ENCODE data around the gene CCL4. TPM values are rescaled to one million over a fixed set of nuclear protein-coding genes. Genes with fewer than 3 reads are reported as not detected.

The CCL4 gene

DNA sequence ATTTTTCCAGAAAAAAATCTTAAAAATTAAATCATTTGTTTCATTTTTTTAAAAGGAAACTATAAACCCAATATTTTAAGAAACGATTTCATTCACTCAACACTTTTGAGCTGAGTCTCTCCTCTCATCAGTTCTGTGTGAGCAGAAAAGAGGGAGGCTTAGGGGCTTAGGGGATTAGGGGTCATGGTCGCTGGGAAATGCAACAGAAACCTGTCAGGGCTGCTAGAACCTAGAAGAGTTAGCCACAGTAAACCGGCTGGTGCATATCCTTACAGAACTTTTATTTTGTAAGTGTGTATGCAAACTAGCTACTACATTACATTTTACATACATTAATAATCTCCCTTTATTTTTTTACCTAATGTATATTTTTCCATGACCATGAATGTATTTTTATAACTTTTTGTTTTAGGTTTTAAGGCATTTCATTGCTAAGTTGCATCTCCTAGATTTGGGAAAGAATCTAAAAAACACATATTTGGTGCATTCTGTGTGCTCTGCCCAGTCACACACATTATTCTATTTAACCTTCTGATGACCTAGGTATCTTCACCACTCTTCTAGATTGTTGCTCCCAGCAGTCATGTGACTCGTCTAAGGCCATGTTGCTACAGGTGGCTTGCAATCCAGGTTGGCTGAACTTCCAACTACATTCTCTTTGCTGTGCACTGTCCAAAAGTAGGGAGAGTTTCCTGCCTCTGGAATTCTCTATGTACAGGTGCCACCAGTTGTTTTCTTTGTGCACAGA, 48.4 kb downstream of the CCL4 start:
- Histone ChIP-seq H3K36me3 (ENCODE audit: insufficient read depth, low read length) (no peaks in the 10 kb centered on the region), H3K4me1 (ENCODE audit: control insufficient read depth, insufficient read depth, low read length) (peaks cover 3% of the 10 kb centered on the region), H3K4me2 (ENCODE audit: low read length) (no peak overlapping the region), H3K9ac (ENCODE audit: low read depth, low read length) (no peak overlapping the region), H3K9me3 (replicated peaks; ENCODE audit: low read length) (no peaks in the 10 kb centered on the region), H3K27me3 (ENCODE audit: control insufficient read depth, insufficient read depth, low read length) (peaks cover 28% of the 10 kb centered on the region), H3K4me3 (ENCODE audit: low read length) (no peak overlapping the region)

DNA sequence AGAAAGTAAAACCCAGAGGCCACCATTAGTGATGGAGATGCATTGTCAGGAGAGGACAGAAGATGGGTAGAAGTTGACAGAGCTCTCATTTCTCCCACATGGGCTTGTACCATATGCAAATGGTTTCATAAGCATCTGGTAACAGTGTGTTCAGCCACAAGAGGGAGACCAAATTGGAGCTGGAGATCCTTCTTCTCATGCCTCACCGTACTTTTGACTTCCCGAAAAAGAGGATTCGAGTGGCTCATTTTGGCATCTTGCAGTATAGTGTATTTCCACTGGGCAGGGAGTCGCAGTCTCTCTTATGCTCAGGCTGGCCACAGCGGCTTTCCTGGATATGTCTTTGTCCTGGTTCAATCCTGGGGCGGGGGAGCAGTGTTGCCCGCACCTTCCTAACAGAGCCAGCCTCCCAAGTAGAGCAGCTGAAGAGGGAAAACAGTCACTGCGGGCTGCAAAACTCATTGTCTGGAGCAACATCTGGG, 49.1 kb downstream of the CCL4 start:
- no peaks in the 10 kb centered on the region for H3K36me3 ChIP-seq (ENCODE audit: insufficient read depth, low read length)
- peaks cover 3% of the 10 kb centered on the region for H3K4me1 ChIP-seq (ENCODE audit: control insufficient read depth, insufficient read depth, low read length)
- H3K4me2 ChIP-seq (ENCODE audit: low read length) = no peak overlapping the region
- H3K9me3 ChIP-seq (replicated peaks; ENCODE audit: low read length) = no peaks in the 10 kb centered on the region
- no peak overlapping the region for H3K4me3 ChIP-seq (ENCODE audit: low read length)
- no peak overlapping the region for H3K9ac ChIP-seq (ENCODE audit: low read depth, low read length)
- peaks cover 21% of the 10 kb centered on the region for H3K27me3 ChIP-seq (ENCODE audit: control insufficient read depth, insufficient read depth, low read length)

DNA sequence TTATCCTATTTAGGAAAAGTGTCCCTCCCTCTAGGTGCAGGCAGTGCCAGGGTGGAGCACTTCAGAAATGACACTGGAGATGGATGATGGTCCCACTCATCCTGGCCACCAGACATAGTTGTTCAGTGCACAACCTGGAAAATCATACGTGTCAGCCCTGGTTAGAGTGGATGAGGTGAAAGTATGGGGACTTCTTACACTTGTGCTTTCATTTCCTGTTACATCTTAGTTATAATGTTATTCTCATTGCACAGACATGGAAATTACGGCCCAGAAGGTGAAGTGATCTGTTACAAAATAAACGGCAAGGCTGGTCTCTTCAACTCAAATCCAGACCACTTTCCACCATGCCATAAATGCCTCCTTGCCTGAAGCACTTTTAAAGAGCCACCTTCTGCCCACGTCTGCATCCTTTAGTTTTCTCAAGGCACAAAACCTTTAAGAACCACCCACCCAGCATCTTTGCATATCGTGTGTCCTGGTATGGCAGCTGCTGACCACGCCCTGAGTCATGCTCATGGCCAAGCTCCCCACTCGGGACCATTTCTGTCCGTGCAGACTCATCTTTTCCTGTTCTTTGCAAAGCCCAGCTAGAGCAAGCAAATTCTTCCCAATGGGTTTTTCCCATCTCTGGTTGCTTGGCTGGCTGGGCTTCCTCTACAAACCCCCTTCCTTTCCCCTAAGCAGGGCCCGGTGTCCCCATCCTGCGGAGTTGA, 50.4 kb downstream of the CCL4 start:
- Histone ChIP-seq H3K27me3 (ENCODE audit: control insufficient read depth, insufficient read depth, low read length) (peaks cover 20% of the 10 kb centered on the region), H3K9ac (ENCODE audit: low read depth, low read length) (no peak overlapping the region), H3K4me3 (ENCODE audit: low read length) (no peak overlapping the region), H3K36me3 (ENCODE audit: insufficient read depth, low read length) (no peaks in the 10 kb centered on the region), H3K4me2 (ENCODE audit: low read length) (no peak overlapping the region), H3K9me3 (replicated peaks; ENCODE audit: low read length) (no peaks in the 10 kb centered on the region), H3K4me1 (ENCODE audit: control insufficient read depth, insufficient read depth, low read length) (peaks cover 2% of the 10 kb centered on the region)

Small RNA genes lying within 50 kb of the gene (small RNA-seq; reads per million reads assigned to genes)
- gene RN7SL301P = not detected
